HFF-Myc (cell line): ENCODE results near the gene EXOC2.

Experiments used
- DNase-seq: peaks from one replicate; pipeline ENCODE4 v3.0.0-alpha.2; 2011; ENCODE audit warnings: low read depth; ENCODE audit errors: extremely low read depth
- H3K4me3 ChIP-seq: replicated peaks from 2 replicates; pipeline ENCODE4 v1.5.1; 2011; ENCODE audit warnings: low read depth, mild to moderate bottlenecking, control low read depth, low read length
- CTCF ChIP-seq: IDR thresholded peaks from 2 replicates; pipeline ENCODE4 v1.5.1; 2012; ENCODE audit warnings: mild to moderate bottlenecking, low read depth, low read length, control low read depth; ENCODE audit errors: missing control alignments

The EXOC2 gene

DNA sequence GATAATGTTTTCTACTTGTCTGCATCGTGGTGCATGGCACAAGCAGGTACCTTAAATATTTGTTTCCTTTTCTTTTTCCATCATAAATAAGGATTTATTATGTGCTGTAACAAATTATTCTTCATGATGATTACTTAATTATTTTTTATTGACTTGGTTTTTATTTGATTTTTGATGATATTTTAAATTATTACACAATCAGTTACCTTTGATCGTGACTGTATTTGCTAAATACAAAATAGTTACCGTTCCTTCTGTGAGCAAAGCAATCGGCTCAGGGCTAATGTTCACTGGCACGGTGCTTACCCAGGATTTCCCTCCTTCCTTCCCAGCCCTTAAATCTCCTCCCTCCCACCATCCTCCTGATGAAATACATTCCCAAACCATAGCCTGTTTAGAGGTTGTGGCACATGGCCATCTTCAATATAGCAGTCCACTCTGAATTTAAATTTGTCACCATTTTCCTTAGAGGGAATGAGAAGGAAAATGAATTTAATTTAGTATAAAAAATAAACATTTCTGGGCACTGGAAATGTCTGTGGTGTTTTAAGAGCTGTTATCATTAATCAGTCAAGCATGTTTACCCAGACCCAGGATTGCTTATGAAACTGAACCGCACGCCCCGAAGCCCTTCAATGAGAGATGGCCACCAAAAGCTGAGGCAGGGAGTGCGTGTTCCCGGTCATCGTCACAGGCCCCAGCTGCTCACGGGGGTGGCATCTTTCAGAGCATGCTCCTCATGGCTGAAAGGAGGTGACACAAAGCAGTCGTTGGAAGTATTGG lies 23.0 kb upstream of the EXOC2 start:
- no peak overlapping the region for H3K4me3 ChIP-seq
- no peak for DNase-seq
- TF ChIP-seq CTCF: no peak

DNA sequence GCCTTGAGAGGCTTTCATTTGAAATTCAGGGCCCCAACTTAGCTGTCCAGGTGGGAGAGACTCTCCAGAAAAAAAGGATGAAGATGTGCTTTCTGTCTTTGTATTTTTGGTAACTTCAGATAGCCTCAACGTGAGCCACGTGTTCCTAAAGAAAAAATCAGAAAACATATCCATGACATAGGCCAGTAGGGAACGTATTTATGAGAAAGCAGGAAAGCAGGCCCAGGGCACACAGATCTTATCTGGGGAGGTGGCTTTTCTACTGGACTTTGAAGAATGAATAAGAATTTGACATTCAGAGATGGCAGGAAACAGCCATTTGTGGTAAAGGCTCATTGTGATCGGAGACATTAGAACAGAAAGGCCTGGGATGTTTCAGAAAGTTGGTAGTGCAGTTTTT lies 21.2 kb upstream of the EXOC2 start:
- H3K4me3 ChIP-seq: no peak overlapping the region
- no peak for TF ChIP-seq CTCF
- DNase-seq: no peak

DNA sequence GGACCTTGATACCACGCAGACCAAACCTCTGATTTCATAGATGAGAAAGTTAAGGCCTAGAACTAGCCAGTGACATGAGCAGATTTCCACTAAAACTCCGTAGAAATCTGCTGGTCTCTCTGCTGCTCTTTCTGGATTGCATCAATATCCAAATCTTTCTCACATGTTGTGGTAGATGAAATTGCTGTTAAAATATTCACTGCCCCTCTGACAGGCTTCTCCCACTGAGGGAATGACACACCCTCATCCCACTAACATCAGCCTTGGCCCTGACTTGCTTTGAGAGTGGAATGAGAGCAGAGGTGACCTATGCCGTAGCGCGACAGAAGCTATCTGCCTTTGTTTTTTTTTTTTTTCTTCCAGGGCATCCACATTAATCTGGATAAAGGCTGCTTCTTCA lies 20.4 kb upstream of the EXOC2 start:
- TF ChIP-seq CTCF: no peak

DNA sequence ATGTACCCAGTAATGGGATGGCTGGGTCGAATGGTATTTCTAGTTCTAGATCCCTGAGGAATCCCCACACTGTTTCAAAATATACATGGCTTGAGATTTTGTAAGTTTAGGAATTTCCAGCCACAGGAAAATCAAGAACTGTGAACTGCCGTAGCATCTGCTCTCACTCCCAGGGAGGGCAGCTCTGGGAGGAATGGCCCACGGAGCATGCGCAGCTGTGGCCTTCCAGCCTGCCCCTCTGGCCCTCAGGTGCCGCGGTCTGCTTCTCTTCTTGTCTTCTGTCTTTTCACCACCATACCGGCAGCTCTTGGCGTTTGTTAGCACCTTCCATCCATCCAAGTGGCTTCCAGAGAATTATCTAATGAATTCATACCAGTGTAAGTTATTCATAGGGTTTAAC lies 19.9 kb upstream of the EXOC2 start:
- no peak for DNase-seq
- TF ChIP-seq CTCF: no peak
- no peak overlapping the region for H3K4me3 ChIP-seq

More for the DNA sequence above, 20.4 kb upstream of the EXOC2 start:
- DNase-seq: no peak
- no peak overlapping the region for H3K4me3 ChIP-seq

- TF ChIP-seq CTCF: no peak
- no peak for DNase-seq
- no peak overlapping the region for H3K4me3 ChIP-seq
Observed at GRCh38 chr6:711925-712324, 19.0 kb upstream of the EXOC2 start.

DNA sequence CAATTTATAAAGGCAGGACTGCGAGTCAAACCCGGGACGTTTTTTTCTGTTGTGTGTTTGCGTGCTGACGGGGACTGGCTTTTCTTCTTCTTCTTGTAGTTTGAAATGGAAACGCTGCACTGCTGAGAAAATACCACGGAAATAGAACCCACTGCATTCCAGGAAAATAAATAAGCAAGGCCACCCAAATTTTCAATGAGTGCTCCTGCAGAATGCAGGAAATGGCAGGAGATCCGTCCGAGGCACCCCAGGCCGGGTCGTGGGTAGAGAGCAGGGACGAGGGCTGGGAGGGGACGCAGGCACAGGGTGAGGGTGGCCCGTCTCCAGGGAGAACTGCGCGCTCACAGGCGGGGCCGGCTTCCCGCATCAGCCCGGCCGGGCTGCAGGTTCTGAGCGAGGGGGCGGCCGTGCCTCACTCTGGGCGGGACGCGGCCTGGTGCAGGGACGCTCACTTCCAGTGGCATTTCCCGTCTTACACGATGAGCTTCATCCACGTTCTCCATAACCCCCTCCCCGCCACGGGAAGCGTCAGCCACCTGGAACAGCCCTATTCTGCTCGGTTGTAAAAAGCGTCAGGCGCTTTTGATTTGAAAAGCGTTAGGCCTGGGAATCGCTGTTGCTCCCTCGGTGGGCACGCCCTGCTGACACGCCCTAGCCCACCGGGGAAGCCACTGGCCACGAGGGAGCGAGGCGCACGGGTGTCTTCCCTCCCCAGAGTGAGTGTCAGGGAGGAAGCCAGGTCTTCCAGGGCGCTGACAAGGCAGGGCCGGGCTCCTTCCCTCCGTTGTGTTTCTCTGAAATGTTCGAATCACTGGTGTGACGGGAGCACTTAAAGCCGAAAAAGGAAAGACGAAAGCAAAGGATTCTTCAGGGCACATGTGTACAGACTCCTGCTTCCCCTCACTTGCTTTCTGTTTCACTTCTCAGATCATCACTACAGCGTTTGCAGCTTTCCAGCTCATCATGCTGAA lies 17.9 kb upstream of the EXOC2 start:
- no peak for DNase-seq
- peak overlapping the region; percentile 44 for H3K4me3 ChIP-seq
- no peak for TF ChIP-seq CTCF
